GM12878 (cell line): ENCODE data around the gene SLC35F6. TPM values are rescaled to one million over a fixed set of nuclear protein-coding genes. Genes with fewer than 3 reads are reported as not detected.

ENCODE experiments used
- ATAC-seq: fragments of 200-7000 bp; cut with Tn5 transposase; 3 replicates; pipeline ENCODE4 v1.9.1; 2020; ENCODE audit warnings: mild to moderate bottlenecking, moderate library complexity
- BruUV-seq: library from RNA; stranded (reverse); fragments of 400-500 nt; replicated peaks from 2 replicates; lab custom pipeline; 2021; lab: Mats Ljungman, UMichigan
- CTCF ChIA-PET: fragments of 300-600 bp; sonication (Branson Sonifier 250); formaldehyde crosslinking; extraction: SDS; loops from one replicate; lab custom pipeline; 2021; ENCODE audit warnings: inconsistent platforms; lab: Yijun Ruan, JAX
- POLR2A ChIA-PET: fragments of 350-600 bp; formaldehyde crosslinking; extraction: SDS; loops from one replicate; lab custom pipeline; 2021; ENCODE audit warnings: inconsistent platforms; lab: Charles Lee
- RAD21 ChIA-PET: fragments of 300-600 bp; sonication (Branson Sonifier 250); formaldehyde crosslinking; loops from one replicate; lab custom pipeline; 2023; ENCODE audit warnings: antibody characterized with exemption; ENCODE audit not compliant: unreplicated experiment; lab: Charles Lee
- SMC1A ChIA-PET: fragments of 300-600 bp; sonication (Branson Sonifier 250); formaldehyde crosslinking; loops from one replicate; lab custom pipeline; 2023; ENCODE audit not compliant: unreplicated experiment, uncharacterized antibody; lab: Charles Lee
- DNase-seq: peaks from one replicate; pipeline ENCODE4 v3.0.0-alpha.2; 2011; ENCODE audit warnings: low read depth, low spot score
- FAIRE-seq: peaks from 3 replicates; lab custom pipeline; 2011; peaks lifted over from hg19 to GRCh38; lab: Jason Lieb, UNC
- H2AFZ ChIP-seq: 2 replicates; pipeline ENCODE4 v1.6.0; 2011; ENCODE audit warnings: low read depth, low read length, control low read depth; ENCODE audit not compliant: control insufficient read depth
- H3K27ac ChIP-seq: 2 replicates; pipeline ENCODE4 v1.5.1; 2011; ENCODE audit warnings: control low read depth; ENCODE audit not compliant: control insufficient read depth, insufficient read depth
- H3K27me3 ChIP-seq, 2 experiments: replicated peaks in 1 of 2; 2 replicates each; pipeline versions ENCODE4 v1.6.0 to v1.6.1; 2011; ENCODE audit warnings: low read length in 1 of 2; ENCODE audit not compliant: control insufficient read depth in 2 of 2, insufficient read depth in 2 of 2
- H3K36me3 ChIP-seq, 2 experiments: 2 replicates each; pipeline ENCODE4 v1.5.1; 2011; ENCODE audit warnings: low read length in 1 of 2; ENCODE audit not compliant: control insufficient read depth in 2 of 2, insufficient read depth in 2 of 2
- H3K4me1 ChIP-seq: 2 replicates; pipeline ENCODE4 v1.6.1; 2011; ENCODE audit warnings: mild to moderate bottlenecking, low read length, moderate library complexity, mixed read lengths; ENCODE audit not compliant: control insufficient read depth, insufficient read depth
- H3K4me2 ChIP-seq: 2 replicates; pipeline ENCODE4 v1.6.0; 2011; ENCODE audit warnings: control low read depth; ENCODE audit not compliant: control insufficient read depth, insufficient read depth
- H3K4me3 ChIP-seq: fragments of 200-600 bp; sonication (generic); 2 replicates; pipeline ENCODE4 v1.5.1; 2016
- H3K79me2 ChIP-seq: 2 replicates; pipeline ENCODE4 v1.6.0; 2011; ENCODE audit warnings: low read length; ENCODE audit not compliant: control insufficient read depth, insufficient read depth
- H3K9ac ChIP-seq: 2 replicates; pipeline ENCODE4 v1.8.0; 2011; ENCODE audit warnings: low read length, control low read depth, mixed read lengths; ENCODE audit not compliant: control insufficient read depth, insufficient read depth
- H3K9me3 ChIP-seq: replicated peaks from 3 replicates; pipeline ENCODE4 v1.5.1; 2011; ENCODE audit warnings: mild to moderate bottlenecking, low read length; ENCODE audit not compliant: control insufficient read depth, insufficient read depth
- H4K20me1 ChIP-seq: 2 replicates; pipeline ENCODE4 v1.6.0; 2011; ENCODE audit not compliant: control insufficient read depth, insufficient read depth
- FOS ChIP-seq: IDR thresholded peaks from 3 replicates; pipeline ENCODE4 v1.6.1; 2011; ENCODE audit warnings: borderline replicate concordance; ENCODE audit not compliant: insufficient read length; ENCODE audit errors: extremely low read depth
- MTA3 ChIP-seq: IDR thresholded peaks from 2 replicates; pipeline ENCODE4 v1.6.1; 2012; ENCODE audit warnings: low read length, inconsistent platforms, borderline replicate concordance
- NFYA ChIP-seq: IDR thresholded peaks from 2 replicates; pipeline ENCODE4 v1.6.1; 2011; ENCODE audit warnings: low read depth, mild to moderate bottlenecking, low read length, improper control_type of control experiment, borderline replicate concordance
- PAX8 ChIP-seq: fragments of 450-650 bp; IDR thresholded peaks from 2 replicates; pipeline ENCODE4 v1.6.1; 2017; ENCODE audit warnings: mild to moderate bottlenecking, moderate library complexity
- POU2F2 ChIP-seq: IDR thresholded peaks from 3 replicates; pipeline ENCODE4 v1.6.1; 2011; ENCODE audit warnings: low read depth, mild to moderate bottlenecking, low read length, borderline replicate concordance
- SP1 ChIP-seq: IDR thresholded peaks from one replicate; pipeline ENCODE4 v1.6.1; 2011; ENCODE audit warnings: low read depth, low read length
- SPI1 ChIP-seq: IDR thresholded peaks from 2 replicates; pipeline ENCODE4 v1.6.1; 2011; ENCODE audit warnings: low read depth, mild to moderate bottlenecking, low read length, moderate library complexity, borderline replicate concordance; ENCODE audit not compliant: insufficient read depth
- WGBS: methylation state at CpG from one replicate; pipeline ENCODE4 v1.1.6; 2016; ENCODE audit warnings: low lambda C conversion rate; ENCODE audit not compliant: insufficient replicate concordance, insufficient coverage; ENCODE audit errors: missing lambda C conversion rate; 5-methylcytosine and 5-hydroxymethylcytosine counted together
- in situ Hi-C: fragments of 300-500 bp; cut with MboI; formaldehyde crosslinking; loops from 9 replicates; pipeline ENCODE4 v1.14.3; 2018; ENCODE audit warnings: mixed read lengths
- intact Hi-C: fragments of 100-400 bp; cut with micrococcal nuclease; formaldehyde crosslinking; loops from one replicate; pipeline ENCODE4 v1.14.2; 2022; ENCODE audit not compliant: unreplicated experiment
- polyA plus RNA-seq, 11 experiments: library from polyadenylated mRNA; depleted of rRNA in 4 of 11; unstranded in 6 of 11; stranded (reverse) in 5 of 11; fragments of >200 nt; fragmentation: Nextera tagmentation in 4 of 11; fragmentation: Illumina TruSeq in 1 of 11; extraction: Ambion mirVana in 4 of 11; extraction: Trizol in 1 of 11; gene quantifications; 1 replicate in 1 of 11; 2 replicates in 10 of 11; pipeline versions ENCODE4 v1.2.1 to v1.2.3, GENCODE V29; 2011 to 2016; ENCODE audit warnings: inconsistent platforms in 2 of 11, missing spikeins in 2 of 11, low read depth in 1 of 11
- total RNA-seq, 4 experiments: library from RNA; depleted of rRNA in 3 of 4; stranded (reverse); fragments of >200 nt in 3 of 4; fragmentation: Illumina TruSeq in 1 of 4; extraction: Trizol in 1 of 4; gene quantifications; 2 replicates each; pipeline versions ENCODE4 v1.2.1 to v1.2.3, GENCODE V29; 2013 to 2021

The SLC35F6 gene
- total and polyA plus RNA-seq, 10 of the 15 experiments (the other 5 are each of a cell fraction or from before 2014, with no cell fraction given) = 4.0 to 10.5 (median 8.0) TPM

DNA sequence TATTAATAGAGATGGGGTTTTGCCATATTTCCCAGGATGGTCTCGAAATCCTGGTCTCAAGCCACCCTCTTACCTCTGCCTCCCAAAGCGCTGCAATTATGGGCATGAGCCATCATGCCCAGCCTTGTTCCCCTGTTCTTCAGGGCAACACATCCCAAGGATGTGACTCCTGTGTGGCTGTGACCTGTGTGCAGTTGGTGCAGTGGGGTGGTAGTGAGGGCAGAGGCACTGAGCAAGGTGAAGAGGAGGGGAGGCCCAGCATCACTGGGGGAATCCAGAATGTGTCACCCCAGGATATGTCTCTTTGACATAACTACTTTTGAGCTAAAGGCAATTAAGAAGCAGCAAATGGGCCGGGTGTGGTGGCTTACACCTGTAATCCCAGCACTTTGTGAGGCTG is 45.1 kb downstream of the SLC35F6 start (continued):
- TF ChIP-seq POU2F2 (no peak), SP1 (no peak), MTA3 (no peak)

DNA sequence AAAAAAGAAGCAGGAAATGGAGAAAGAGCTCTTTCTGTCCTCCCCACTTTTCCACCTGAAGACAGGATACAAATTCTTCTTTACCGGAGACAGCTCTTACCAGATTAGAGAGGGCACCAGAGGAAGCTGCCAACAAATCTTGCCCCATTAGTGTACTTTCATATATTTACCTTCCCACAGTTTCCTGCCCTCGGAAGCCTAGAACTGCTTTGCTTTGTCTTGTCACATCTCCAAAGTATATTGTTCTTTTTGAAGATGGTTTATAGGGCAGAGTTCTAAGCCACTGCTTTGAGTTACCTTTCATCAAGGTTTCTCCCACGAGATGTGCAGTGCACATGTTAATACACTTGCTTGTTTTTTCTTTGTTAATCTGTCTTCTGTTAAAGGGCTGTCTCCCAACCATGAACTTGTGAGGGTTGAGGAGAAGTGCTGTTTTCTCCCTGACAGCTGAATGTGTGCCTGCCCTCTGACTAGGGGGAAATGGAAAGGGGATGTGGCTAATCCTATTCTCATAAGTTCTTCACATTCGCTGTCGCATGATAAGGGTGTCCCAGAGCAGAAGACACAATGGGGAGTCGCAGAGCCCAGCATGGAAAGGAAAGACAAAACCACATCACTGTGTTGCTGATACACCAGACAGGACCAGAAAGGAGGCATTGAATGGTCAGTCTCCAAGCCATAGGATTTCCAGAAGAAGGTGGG is 45.9 kb downstream of the SLC35F6 start:
- Histone ChIP-seq H3K9ac (no peak overlapping the region), H2AFZ (no peak overlapping the region), H3K27me3 (no peaks in the 10 kb centered on the region), H3K4me1 (no peaks in the 10 kb centered on the region), H3K4me2 (no peak overlapping the region), H3K79me2 (no peaks in the 10 kb centered on the region), H3K36me3 (no peaks in the 10 kb centered on the region), H3K4me3 (no peak overlapping the region), H4K20me1 (no peaks in the 10 kb centered on the region)
- CTCF ChIA-PET = interaction anchor here (1.0 kb wide), 1 partner anchor 12 kb away, joined by 4 read pairs; no protein-coding TSS in a partner anchor
- in situ Hi-C loops (no loop called here), intact Hi-C loops (no loop called here)
- DNase-seq = no peak
- WGBS = 35% methylated on average over 6 of the region's 6 CpGs
- RAD21 ChIA-PET = no interaction called here
- ATAC-seq = peak; percentile 45
- SMC1A ChIA-PET = no interaction called here
- FAIRE-seq = peak; percentile 62
- POLR2A ChIA-PET = no interaction called here
- BruUV-seq = no TSS peak
- peak; percentile 25; the same call in 1 of the 2 replicates for TF ChIP-seq SPI1
- TF ChIP-seq FOS = no peak
- no peak for TF ChIP-seq PAX8
- no peak for TF ChIP-seq NFYA
- TF ChIP-seq, all 136 proteins: peak for 1
- H3K27ac ChIP-seq = no peak overlapping the region
- no peaks in the 10 kb centered on the region for H3K9me3 ChIP-seq
